ENCODE results near the gene TAAR1.
"Not testable (repeated sequence)": the region's sequence is repeated elsewhere in the genome, so short reads cannot be mapped to it uniquely, and the experiment has no call there.

GRCh38 chr6:132637135-132637534 lies 21.8 kb downstream of the TAAR1 start:
- TF ChIP-seq, protein P1, sequence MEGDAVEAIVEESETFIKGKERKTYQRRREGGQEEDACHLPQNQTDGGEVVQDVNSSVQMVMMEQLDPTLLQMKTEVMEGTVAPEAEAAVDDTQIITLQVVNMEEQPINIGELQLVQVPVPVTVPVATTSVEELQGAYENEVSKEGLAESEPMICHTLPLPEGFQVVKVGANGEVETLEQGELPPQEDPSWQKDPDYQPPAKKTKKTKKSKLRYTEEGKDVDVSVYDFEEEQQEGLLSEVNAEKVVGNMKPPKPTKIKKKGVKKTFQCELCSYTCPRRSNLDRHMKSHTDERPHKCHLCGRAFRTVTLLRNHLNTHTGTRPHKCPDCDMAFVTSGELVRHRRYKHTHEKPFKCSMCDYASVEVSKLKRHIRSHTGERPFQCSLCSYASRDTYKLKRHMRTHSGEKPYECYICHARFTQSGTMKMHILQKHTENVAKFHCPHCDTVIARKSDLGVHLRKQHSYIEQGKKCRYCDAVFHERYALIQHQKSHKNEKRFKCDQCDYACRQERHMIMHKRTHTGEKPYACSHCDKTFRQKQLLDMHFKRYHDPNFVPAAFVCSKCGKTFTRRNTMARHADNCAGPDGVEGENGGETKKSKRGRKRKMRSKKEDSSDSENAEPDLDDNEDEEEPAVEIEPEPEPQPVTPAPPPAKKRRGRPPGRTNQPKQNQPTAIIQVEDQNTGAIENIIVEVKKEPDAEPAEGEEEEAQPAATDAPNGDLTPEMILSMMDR (IDR thresholded peaks at IDR 0.05) = not testable (repeated sequence)
- TF ChIP-seq POLR2A (IDR thresholded peaks at IDR 0.05); POLR2AphosphoS5 (IDR thresholded peaks at IDR 0.05); EP300 (IDR thresholded peaks at IDR 0.05; ENCODE audit: low read depth): not testable (repeated sequence)
